GM18498 (cell line): ENCODE results near the gene WDFY4.

Source experiments
- ATAC-seq: cut with Tn5 transposase; IDR thresholded peaks from one replicate; pipeline ENCODE4 v1.9.1; 2021; ENCODE audit warnings: mild to moderate bottlenecking, moderate library complexity; ENCODE audit not compliant: unreplicated experiment

Gene WDFY4

DNA sequence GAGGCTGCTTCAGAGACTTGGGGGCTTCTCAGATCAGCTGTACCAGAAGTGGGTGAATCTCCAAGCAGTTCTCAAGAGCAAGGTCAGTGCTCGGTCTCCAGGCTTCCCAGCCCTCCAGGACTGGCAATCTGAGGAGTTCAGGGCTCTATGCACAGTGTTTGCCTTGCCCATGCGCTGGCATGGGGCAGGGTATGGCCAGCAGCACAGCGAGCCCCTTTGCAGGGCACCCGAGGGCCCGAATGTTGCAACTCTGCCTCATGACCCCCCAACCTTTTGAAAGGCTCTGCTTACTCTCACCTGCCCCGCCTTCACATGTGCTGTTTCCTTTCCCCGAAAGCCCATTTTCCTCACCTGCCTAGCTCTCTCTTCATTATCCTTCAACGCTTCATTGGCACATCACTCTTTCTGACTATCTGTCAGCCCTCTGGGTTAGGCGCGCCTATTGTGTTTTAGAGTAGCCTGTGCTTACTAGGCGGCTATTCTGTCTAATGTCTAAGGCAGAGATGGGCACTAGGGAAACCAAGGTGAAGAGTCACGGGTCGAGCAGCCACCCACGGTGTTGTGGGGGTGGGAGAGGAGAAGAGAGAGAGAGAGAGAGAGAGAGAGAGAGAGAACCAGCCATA is 83.6 kb downstream of the WDFY4 start:
- ATAC-seq, result no peak

DNA sequence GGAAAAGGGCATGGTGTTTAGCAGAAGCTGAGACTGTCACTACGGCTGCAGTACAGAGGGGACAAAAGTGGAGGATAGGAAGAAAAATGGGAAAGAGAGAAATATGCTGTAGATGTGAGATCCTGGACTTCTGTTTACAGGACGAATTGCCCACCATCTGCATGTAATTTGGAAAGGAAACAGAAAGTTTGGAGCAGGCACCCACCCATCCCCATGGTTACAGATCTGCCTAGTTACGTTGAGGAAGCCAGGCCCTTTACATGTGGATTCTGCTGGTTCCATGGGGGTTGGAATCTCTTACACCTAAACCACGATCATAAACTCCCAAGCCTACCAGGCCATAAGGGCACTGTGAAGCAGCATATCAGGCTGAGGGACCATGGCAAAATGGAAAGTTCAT is 84.3 kb downstream of the WDFY4 start:
- ATAC-seq, result no peak

DNA sequence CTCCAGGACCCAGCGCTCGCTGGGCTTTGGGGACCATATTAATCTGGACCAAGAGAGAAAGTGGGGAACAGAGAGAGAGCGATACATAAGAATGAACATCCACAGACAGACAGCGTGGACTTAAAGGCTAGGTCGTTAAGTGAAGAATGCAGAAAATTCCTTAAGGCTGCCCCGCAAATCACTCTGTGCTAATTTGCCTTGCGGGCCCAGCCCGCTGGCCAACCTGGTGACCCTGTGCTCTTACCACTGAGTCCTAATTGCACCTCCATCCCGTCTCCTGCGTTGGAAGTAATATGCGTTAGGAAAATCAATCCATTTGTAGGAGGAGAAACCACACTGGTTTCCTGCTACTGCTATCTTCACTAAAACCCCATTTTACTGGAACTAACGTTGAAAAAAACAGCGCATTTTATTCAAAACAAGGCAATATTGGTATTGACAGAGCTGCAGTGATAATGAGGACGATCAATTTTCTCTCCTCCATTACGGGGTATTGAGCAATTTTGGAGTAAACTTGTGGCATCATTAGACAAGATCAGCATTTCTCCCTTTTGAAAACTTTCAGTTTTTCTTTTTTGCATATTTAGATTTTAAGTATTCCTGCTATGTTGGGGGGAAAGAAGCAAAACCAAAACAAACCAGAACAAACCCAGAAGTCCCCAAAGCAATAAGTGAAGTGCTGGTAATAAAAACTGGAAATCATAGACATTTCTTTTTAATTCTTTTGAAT is 85.2 kb downstream of the WDFY4 start:
- no peak for ATAC-seq

DNA sequence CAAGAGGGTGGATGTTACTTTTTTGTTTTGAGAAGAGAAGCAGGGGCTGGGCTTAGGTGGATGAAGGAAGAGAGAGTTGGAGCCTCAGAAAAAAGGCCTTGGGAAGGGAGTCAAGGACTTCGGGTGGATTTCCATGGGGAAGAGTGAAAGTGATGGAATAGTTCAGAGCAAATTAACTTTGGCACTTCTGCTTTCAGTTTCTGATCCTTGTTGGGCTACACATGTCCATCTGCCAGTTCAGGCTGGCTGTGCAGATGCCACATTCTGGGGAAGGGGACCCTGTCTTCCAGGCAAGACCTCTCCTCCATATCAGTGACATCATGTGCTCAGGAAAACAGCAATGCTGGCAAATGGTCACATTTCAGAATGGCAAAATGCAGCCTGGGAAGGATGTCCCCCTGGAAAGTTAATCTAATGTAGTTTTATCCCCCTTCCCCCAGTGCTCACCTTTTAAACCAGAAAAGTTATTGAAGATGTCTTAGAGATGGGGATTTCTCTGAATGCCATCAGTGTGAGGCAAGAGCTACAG is 86.0 kb downstream of the WDFY4 start:
- no peak for ATAC-seq

DNA sequence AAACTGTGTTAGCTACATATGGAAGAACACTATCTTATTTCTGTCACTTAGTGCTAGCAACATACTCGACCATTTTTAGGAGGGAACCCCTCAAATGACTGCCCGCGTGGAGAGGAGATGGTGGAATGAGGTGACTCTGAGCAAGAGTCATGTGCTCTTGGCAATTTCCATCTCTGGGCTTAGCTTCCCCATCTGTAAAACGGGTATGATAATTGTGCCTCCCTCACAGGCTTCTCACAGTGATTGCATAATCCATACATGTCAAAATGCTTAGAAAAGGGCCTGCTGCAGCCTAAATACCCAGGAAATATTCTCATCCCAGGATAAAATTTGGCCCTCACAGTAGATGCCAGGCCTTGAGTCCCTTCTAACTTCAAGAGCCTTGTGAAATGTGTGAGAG is 86.6 kb downstream of the WDFY4 start:
- ATAC-seq, result no peak

DNA sequence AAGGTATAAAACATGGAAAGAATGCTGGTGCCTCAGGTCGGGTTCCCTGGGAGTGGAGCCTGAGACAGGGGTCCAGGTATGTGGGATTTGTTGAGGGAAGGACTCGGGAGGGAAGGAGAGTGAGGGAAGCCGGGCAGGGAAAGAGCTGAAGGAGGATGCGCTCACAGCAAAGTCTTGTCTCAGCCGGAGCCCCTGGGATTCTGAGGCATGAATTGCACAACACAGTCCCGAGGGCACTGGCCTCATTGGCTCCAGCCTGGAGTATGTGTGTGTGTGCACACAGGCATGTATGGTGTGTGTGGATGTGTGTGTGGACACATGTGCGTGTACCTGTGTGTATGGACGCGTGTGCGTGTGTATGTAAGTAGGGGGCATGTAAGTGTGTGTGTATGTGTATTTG is 87.4 kb downstream of the WDFY4 start:
- ATAC-seq, result no peak

DNA sequence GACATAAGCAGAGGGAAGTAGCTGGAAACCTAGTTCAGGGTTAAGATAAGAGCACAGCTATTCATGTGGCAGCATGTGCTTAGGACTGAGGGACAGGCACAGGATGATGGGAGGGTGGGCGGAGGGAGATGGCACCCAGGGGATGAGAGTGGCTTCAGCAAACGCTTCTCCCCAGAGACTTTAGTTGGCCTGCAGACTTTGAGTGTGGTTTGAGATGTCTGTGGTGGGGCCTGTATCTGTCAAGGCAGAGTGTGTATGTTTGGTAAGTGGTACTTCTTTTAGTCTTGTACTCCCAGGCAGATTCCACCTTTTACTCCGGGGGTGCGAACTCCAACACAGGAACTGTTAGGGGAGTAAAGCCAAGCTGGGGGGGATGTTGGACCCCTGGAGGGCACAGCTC is 88.9 kb downstream of the WDFY4 start:
- ATAC-seq, result no peak

DNA sequence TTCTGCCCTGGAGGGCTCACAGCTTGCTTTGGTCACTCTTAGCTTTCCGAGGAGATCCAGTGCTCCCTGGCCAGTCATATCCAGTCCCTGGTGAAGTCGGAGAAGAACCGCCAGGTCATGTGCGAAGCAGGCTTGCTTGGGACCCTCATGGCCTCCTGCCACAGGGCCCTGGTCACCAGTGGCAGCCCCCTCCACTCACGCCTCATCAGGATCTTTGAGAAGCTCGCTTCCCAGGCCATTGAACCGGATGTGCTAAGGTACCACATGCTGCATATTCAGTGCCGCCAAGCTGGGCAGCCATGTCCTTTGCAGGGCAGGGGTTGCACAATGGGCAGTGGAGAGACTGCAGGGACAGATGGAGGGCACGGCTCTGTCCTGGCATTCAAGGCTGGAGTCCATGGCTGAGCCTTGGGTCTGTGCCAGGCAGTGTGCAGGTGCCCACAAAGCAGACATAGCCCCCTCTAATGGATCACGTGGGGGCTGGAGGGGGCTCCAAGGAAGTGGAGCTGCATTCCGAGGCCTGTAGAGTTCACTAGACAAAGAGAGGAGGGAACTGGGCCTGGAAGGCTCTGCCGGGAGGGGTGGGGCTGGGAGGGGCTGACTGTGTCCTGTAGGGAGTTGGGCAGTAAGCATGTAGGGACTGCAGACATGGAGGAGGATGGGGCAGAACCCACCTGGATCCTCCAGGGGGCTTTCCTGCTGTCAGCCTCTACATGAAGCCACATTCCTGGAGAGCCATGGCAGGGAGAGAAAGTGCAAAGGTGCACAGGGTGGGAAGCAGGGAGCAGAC is 89.9 kb downstream of the WDFY4 start:
- ATAC-seq, result no peak

DNA sequence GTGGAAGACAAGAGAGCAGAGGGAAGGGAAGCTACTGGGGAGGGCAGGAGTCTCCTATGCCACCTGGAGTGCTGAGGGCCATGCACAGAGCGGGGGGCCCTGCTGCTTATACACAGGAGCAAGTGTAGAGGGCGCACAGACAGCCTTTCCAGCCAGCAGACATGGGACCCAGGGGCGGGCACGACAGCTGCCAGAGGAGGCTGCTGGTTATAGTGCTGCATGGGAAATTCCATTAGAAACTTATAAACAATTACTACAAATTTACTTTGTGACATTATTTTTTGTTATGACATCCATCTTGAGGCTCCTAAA is 90.5 kb downstream of the WDFY4 start:
- no peak for ATAC-seq

DNA sequence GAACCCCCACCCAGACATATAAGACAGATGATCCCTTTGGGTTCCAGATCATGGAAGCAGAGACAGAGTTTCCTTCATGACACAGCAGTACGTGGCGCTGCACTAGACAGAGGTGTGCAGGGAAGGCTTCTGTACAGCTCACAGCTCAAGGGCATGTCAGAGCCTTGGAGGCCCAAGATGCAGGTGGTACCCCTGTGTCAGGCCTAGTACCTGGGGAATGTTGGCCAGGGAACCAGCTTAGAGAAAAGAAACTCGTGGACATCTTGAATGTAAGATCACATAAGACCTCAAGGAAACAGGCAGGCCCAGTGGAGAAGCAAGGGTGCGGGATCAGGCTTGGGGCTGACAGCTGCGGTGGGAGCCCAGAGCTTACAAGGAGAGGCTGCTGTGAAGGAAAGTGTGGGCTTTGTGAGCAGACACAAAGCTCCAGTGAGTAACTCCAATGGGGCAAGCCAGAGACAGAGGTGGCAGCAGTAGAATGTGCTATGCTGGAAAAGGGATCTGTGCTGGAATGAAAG is 91.4 kb downstream of the WDFY4 start:
- ATAC-seq, result no peak

DNA sequence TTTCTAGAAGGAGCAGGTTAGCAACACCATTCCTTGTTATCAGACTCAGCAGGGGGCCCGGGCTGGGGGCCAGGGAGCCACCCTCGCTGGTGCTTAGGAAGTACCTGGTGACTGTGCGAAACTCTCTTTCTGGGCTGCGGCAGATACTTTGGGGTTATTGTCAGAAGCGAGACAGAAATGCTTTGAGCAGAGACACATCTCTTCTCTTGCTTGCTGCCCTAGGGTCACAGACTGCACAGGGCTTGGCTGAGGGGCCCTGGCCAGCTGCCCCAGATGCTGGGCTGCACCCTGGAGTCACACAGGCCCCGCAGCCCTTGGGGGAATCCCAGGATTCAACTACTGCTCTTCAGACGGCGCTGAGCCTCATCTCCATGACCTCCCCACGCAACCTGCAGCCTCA is 91.9 kb downstream of the WDFY4 start:
- ATAC-seq, result no peak

DNA sequence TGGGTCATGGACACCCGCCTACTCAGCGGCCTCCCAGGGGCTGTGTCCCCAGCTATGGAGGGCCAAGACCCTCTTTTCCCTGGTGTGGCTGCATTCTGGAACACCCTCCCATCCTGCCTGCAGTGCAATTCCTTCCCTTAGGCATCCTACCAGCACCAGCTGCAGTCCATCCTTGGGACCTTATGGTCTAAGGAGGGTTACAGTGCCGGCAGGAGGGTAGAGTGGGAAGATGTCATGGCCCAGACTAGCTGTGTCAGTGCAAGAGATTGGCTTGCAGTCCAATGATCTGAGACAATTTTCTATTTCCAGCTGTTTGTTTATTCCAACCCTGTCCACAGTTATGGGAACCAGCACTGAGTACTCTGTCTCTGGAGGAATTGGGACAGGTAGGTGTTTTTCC is 92.4 kb downstream of the WDFY4 start:
- no peak for ATAC-seq

DNA sequence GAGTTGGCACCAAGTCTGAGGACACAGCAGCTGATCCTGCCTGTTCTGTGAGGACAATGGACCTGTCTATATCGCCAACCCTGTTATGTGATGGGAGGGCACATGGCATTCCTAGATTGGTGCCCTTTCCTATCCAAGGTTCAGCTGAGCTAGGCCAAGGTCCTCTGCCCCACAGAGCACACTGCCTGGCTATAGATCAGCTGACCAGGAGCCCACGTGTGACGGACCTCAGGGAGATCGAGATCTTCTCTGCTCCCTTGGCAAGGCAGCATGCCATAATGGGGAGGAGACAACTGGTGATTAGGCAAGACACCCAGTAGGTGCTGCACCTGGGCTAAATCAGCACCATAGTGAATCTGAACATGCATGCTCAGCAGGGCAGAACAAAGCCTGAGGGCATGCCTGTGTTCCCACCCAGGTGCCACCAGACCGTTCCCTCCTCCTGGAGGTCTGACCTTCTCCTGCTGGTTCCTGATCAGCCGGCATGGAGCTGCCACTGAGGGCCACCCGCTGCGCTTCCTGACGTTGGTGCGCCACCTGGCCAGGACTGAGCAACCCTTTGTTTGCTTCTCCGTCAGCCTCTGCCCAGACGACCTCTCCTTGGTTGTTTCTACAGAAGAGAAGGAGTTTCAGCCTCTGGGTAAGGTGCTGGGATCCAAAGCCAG is 93.7 kb downstream of the WDFY4 start:
- ATAC-seq, result no peak

DNA sequence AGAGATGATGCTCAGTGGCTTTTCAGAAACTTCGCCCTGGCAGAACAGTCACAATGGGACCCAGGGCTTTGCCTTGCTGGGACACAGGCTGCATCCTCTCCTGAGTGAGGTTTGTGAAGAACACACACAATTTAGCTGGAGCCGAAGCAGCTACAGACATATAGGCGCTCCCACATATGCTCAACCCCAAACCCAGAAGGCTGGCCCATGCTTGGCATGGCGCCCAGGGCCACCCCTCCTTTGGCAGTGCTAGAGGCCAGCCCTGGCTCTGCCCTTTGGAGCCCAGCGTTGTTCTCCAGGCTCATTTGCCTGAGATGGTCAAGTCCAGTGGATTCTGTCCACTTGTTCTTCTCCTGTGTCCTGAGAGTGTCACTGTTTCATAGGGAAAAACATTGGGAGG is 94.4 kb downstream of the WDFY4 start:
- ATAC-seq, result no peak

DNA sequence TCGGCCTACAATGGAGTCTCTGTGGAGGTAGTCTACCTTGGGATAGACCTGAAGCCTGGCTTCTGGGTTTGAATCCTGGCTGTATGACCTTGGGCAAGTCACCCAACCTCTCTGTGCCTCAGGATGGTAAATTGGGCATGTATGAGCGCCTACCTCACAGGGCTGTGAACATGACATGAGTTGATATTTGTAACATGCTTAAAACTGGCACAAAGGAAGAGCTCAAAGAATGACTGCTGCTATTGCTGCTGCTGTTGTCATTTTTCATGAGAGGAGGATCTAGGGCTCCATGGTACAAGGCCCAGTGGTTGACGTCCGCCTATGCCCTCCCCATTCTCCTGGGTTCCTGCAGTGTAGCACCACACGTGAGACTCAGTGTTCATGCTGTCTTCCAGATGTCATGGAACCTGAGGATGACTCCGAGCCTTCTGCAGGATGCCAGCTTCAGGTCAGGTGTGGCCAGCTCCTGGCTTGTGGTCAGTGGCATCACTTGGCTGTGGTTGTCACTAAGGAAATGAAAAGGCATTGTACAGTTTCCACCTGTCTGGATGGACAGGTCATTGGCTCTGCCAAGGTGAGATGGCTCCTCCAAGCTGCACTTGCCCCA is 95.0 kb downstream of the WDFY4 start:
- ATAC-seq, result no peak

DNA sequence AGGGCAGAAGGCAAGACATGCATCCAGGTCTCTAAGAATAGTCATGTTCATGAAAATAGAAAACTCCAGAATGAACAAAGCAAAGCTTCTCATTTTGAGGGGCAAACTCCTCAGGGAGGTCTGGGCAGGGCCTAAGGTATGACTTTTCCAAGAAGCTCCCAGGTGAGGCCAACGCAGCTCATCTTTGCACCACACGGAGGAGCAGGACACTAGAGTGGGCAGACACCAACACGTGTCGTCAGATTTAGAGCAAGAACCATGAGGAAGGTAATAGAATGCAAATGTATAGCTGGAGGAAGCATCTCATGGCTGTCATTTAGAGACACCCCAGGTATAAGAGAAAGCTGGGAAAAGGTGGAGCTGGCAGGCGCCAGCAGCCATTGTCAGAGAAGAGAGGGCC is 95.7 kb downstream of the WDFY4 start:
- no peak for ATAC-seq

DNA sequence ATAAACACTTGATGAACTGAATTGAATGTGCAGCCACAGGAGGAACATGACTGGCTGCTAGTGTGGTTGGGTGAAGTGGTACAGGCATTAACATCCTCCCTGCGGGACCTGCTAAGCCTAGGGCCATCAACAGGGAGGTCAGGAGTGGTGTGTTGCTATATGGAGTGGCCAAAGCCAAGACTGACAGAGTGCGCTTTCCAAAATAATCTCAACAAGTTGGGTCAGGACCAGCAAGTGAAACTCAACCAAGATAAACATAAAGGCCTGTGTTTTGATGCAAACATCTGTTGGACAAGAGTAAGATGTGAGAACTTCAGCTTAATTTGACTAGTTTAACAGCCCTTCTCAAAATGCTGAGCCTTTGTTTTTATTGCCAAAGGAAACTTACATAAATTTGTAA is 97.7 kb downstream of the WDFY4 start:
- no peak for ATAC-seq

DNA sequence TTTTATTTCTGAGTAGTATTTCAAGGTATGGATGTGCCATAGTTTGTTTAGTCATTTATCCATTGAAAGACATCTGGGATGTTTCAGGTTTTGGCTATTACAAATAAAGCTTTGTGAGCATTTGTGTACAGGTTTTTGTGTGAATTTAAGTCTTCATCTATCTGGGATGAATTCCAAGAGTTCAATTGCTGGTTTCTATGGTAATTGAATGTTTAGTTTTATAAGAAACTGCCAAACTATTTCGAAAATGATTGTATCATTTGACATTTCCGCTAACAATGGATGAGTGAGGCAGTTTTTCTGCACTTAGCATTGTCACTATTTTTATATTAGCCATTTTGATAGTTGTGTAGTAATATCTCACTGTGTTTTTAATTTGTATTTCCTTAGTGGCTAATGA is 99.4 kb downstream of the WDFY4 start:
- no peak for ATAC-seq

DNA sequence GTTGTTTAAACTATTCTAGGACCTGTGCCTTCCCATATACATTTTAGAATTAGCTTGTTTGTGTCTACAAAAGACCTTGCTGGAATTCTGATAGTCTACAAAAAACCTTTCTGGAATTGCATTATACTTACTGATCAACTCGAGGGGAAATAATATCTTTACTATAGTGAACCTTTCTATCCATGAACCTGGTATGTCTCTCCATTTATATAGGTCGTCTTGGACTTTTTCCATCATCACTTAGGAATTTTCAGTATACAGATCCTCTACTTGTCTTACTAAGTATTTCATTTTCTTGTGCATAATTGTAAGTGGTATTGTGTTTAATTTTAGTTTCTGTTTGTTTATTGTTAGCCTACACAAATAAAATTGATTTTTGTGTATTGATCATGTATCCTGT is 101.1 kb downstream of the WDFY4 start:
- no peak for ATAC-seq

DNA sequence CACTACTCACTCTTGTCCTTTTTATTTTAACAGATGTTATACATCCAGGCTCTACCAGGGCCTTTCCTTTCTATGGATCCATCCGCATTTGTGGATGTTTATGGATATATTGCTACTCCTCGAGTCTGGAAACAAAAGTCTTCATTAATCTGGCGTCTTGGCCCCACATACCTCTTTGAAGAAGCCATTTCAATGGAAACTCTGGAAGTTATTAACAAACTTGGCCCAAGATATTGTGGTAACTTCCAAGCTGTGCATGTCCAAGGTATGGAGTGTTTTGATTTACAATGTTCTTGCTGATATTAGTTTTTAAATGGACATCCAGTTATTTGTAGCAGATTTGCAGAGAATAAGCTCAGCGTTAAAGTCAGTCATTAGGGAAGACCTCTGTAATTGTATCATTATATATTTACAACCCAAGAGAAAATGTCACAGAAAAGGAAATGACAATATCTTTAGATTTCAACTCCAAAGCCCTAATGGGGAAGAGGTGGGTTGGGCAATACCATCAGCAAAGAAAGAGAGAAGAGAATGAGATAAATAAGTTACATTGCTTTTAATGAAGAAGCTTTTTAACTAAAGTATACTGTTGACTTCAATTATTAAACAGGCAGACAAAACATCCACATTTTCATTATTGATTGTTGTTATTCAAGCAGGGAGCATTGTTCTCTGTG is 102.1 kb downstream of the WDFY4 start:
- no peak for ATAC-seq
